GM19324 (cell line): Measurements from ENCODE around the gene IMPG1.
"Not testable (repeated sequence)": the region's sequence is repeated elsewhere in the genome, so short reads cannot be mapped to it uniquely, and the experiment has no call there.

Experiments used
- ATAC-seq: cut with Tn5 transposase; IDR thresholded peaks from one replicate; pipeline ENCODE4 v1.9.1; 2021; ENCODE audit warnings: mild to moderate bottlenecking, moderate library complexity; ENCODE audit not compliant: unreplicated experiment, low FRiP score

IMPG1 gene

DNA sequence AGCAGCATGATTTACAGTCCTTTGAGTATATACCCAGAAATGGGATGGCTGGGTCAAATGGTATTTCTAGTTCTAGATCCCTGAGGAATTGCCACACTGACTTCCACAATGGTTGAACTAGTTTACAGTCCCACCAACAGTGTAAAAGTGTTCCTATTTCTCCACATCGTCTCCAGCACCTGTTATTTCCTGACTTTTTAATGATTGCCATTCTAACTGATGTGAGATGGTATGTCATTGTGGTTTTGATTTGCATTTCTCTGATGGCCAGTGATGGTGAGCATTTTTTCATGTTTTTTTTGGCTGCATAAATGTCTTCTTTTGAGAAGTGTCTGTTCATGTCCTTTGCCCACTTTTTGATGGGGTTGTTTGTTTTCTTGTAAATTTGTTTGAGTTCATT lies 172.2 kb downstream of the IMPG1 start:
- not testable (repeated sequence) for ATAC-seq

DNA sequence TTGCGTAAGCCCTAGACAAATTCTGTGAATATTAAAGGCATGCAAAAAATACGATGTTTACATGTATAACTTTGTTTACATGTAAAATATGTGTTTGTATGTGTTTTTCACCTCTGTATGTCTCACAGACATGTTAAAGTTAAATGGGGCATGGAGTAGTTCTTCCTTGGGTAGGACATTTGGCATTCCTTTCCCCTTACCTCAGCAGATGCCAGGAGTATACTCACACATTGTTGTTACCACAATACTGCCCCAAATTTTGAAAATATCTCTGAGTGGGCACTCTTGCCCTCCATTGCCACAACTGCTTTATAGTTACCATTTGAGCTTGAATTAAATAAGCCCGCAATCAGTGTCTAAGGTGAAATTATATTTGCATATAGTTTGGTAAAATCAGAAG lies 175.9 kb downstream of the IMPG1 start:
- no peak for ATAC-seq

DNA sequence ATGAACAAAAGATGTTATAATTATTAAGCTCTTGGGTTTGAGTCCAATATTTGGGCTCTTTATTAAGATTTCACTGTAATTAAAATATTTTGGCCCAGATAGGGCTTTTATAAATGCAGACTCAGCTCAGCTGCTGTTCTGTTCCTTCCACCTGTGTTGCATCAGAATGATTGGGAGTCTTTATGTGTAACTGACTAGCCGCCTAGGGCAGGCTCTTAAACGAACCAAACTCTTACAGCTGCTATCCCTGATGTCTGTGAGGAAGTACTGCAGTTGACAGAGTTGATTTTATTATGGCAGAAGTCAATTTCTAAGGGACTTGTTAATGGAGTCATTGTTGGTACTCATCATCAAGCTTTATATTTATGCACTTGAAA lies 178.7 kb downstream of the IMPG1 start:
- no peak for ATAC-seq

DNA sequence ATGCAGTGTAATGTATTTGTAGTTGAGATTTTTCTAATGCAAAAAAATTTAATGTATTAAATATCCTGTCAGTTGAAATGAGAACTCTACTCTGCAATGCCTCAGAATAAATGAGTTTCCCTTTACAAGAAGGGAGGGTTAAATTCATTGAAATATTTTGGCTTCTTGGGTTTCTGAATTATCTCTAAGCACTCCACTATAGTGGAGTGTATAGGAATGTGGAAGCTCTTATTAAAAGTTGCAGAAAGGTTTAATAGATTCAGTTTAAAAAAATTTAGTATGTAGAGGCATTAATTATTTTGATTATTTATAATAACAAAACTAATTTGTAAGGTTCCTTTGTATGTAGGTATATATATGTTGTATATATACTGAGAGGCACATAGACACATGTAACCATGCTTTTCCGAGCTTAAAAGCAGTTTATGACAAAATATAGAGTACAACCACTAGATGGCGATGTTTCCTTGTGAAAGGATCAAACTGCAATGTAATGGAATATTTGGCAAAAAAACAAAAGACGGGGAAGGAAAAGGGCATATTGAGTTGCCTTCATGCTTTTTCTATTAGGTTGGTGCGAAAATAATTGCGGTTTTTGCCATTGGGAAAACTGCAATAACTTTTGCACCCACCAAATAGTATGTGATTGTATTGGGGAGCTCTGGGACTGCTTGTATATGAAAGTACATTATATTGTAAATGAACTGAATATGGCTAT lies 179.2 kb downstream of the IMPG1 start:
- no peak for ATAC-seq

DNA sequence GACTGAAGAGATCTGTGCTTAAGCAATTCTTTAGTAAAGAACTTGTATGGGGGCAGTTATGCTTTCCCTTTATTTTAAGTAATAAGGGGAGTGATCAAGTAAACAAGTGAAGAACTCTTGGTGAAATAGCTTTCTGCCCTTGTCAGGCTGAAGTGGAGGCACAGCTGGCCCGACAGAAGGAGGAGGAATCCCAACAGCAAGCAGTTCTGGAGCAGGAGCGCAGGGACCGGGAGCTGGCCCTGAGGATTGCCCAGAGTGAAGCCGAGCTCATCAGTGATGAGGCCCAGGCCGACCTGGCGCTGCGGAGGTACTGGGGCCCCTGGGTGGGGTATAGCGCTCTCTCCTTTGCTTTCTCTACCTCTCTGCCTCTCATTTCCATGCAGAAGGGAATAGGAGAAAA lies 180.1 kb downstream of the IMPG1 start:
- ATAC-seq, result no peak

DNA sequence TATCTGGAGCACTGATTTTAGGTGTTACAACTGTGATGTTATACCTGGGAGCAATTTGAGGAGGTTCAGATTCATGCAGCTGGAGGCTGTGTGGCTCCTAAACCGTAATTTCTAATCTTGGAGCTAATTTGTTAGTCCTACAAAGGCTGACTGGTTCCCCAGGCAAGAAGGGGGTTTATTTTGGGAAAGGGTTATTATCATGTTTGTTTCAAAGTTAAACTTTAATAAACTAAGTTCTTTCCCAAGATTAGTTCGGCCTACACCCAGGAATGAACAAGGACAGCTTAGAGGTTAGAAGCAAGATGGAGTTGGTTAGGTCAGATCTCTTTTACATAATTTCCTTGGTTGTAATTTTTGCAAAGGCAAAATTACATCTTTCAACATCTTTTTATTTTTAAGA lies 187.6 kb downstream of the IMPG1 start:
- ATAC-seq, result no peak

DNA sequence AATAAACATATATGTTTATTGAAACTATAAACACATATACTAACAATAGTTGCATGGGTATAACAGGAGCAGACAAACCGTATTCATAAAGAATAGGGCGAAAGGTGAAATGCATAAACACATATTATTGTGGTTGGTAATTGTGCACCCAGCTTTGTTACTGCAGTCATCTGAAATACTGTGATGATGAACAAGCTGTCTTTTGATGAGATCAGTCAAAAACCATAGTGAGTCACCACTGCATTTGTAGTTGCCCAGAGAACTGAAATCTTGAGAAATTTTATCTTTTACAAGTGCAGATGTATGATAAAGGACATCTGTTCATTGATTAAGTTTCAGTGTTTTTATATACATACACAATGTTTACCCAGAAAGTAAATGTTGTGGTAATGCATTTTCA lies 189.7 kb downstream of the IMPG1 start:
- no peak for ATAC-seq

DNA sequence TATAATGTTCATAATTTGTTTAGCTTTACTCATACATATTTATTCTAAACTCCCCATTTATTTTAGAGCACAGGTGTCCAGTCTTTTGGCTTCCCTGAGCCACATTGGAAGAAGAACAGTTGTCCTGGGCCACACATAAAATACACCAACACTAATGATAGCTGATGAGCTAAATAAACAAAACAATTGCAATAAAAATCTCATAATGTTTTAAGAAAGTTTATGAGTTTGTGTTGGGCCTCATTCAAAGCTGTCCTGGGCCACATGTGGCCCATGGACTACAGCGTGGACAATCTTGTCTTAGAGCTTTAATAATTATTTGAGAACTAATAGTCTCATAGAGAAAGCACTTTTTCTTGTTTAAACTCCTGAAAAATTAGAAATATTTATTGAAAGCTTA lies 192.2 kb downstream of the IMPG1 start:
- ATAC-seq, result no peak

DNA sequence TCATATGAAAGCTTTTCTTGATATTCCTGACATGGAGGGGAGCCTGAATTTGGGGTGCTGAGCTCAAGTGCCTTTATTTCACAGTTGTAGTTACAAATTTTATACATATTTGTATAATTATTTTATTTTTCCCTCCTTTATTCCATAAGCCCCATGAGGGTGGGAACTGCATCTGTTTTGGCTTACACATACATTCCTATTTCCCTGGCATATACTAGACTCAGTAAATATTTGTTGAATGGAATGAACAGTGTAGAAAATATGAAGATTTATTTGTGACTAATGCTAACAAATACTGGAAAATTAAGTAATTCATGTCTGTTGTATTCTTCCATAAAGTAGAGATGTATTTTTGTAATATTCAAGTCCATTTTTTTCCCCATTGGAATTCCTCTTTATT lies 196.3 kb downstream of the IMPG1 start:
- no peak for ATAC-seq

DNA sequence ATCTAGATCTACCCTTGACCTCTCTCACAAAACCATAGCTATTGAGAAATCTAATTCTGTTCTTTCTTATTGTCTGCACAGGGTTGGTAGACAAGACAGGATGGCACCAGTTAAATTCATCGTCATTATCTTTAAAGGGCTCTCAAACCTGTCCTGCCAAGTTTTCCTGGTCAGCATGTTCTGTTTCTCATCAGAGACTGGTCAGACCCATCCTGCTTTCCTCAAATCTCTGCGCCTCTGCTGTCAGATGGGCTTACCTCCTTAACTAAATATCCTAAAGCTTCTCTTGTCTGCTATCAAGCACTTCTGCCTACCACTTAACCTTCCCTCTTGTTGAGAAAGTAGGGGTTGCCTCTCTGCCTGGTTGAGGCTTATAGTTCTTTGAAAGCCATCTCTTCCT lies 198.2 kb downstream of the IMPG1 start:
- ATAC-seq, result no peak
